OCI-LY3 (cell line): ENCODE measurements around the gene RNF41.
A peak's percentile ranks its signal among the peaks of the same experiment; 100 is the strongest.
"Not testable (repeated sequence)": the region's sequence is repeated elsewhere in the genome, so short reads cannot be mapped to it uniquely, and the experiment has no call there.

ENCODE experiments used
- H2AFZ ChIP-seq: fragments of 200-600, 300-600 bp; shearing (Covaris generic); 2 replicates; pipeline ENCODE4 v1.6.0; 2014; ENCODE audit warnings: antibody characterized with exemption, low read depth, low read length
- H3K27ac ChIP-seq: fragments of 200-600, 300-600 bp; sonication (generic); 2 replicates; pipeline ENCODE4 v1.5.1; 2014; ENCODE audit warnings: mild to moderate bottlenecking, low read length, moderate library complexity, mixed read lengths
- H3K27me3 ChIP-seq: fragments of 200-600, 300-600 bp; sonication (generic); 2 replicates; pipeline ENCODE4 v1.6.1; 2014; ENCODE audit warnings: low read depth, low read length, mixed read lengths
- H3K36me3 ChIP-seq: fragments of 200-600, 300-600 bp; sonication (generic); replicated peaks from 2 replicates; pipeline ENCODE3; 2014; ENCODE audit warnings: low read depth, low read length, mixed read lengths
- H3K4me1 ChIP-seq: fragments of 300-600, 200-600 bp; sonication (generic); 2 replicates; pipeline ENCODE4 v1.6.1; 2014; ENCODE audit warnings: low read length, mixed read lengths
- H3K4me2 ChIP-seq: fragments of 200-600, 300-600 bp; sonication (generic); 2 replicates; pipeline ENCODE4 v1.6.1; 2014; ENCODE audit warnings: low read length, mixed read lengths
- H3K4me3 ChIP-seq: fragments of 300-600, 200-600 bp; sonication (generic); 2 replicates; pipeline ENCODE4 v1.5.1; 2014; ENCODE audit warnings: antibody characterized with exemption, mild to moderate bottlenecking, low read length, moderate library complexity
- H3K79me2 ChIP-seq: fragments of 300-600, 200-600 bp; shearing (Covaris generic); 2 replicates; pipeline ENCODE4 v1.6.1; 2014; ENCODE audit warnings: mild to moderate bottlenecking, low read length, mixed read lengths
- H3K9ac ChIP-seq: fragments of 300-600, 200-600 bp; shearing (Covaris generic); 2 replicates; pipeline ENCODE4 v1.6.0; 2014; ENCODE audit warnings: mild to moderate bottlenecking, low read length, moderate library complexity
- H3K9me3 ChIP-seq: fragments of 200-600, 300-600 bp; shearing (Covaris generic); 2 replicates; pipeline ENCODE4 v1.6.1; 2014; ENCODE audit warnings: low read length, mixed read lengths; ENCODE audit not compliant: insufficient read depth
- H4K20me1 ChIP-seq: fragments of 200-600, 300-600 bp; sonication (generic); 2 replicates; pipeline ENCODE4 v1.6.1; 2016; ENCODE audit warnings: low read length, mixed read lengths; ENCODE audit not compliant: insufficient read depth
- EZH2phosphoT487 ChIP-seq: fragments of 200-600 bp; shearing (Covaris generic); IDR thresholded peaks from 2 replicates; pipeline ENCODE4 v1.6.1; 2018; ENCODE audit warnings: antibody characterized with exemption, mixed run types, low read depth
- TF ChIP-seq, protein P1 (sequence below): fragments of 200-600, 300-600 bp; sonication (generic); IDR thresholded peaks from 2 replicates; pipeline ENCODE4 v1.5.1; 2014; ENCODE audit warnings: antibody characterized with exemption, low read length, low read depth

The RNF41 gene

DNA sequence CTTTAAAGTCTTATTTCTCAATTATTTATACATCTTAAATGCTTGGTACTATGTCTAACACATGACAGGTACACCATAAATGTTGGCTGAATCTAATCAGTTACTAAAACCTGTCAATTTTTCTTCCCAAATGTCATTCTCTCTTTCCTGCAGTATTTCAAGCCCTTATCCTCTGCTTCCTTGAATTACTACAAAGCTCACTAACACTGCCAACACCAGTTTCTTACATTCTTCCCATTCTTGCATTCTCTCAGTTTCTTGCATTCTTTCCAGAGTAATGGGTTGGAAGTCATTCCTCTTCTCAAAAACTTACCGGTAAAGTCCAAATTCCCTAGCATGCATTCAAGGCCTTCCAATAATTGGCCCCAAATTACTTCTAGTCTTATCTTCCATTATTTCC, 22.9 kb downstream of the RNF41 start:
- Histone ChIP-seq H3K4me1 (no peaks in the 10 kb centered on the region), H3K9me3 (no peaks in the 10 kb centered on the region), H3K4me2 (no peak overlapping the region), H3K27ac (no peak overlapping the region), H3K9ac (no peak overlapping the region), H3K27me3 (no peaks in the 10 kb centered on the region), H4K20me1 (no peaks in the 10 kb centered on the region), H3K4me3 (no peak overlapping the region), H3K79me2 (no peaks in the 10 kb centered on the region), H2AFZ (no peak overlapping the region), H3K36me3 (no peaks in the 10 kb centered on the region)
- TF ChIP-seq EZH2phosphoT487, result no peak
- TF ChIP-seq, protein P1, sequence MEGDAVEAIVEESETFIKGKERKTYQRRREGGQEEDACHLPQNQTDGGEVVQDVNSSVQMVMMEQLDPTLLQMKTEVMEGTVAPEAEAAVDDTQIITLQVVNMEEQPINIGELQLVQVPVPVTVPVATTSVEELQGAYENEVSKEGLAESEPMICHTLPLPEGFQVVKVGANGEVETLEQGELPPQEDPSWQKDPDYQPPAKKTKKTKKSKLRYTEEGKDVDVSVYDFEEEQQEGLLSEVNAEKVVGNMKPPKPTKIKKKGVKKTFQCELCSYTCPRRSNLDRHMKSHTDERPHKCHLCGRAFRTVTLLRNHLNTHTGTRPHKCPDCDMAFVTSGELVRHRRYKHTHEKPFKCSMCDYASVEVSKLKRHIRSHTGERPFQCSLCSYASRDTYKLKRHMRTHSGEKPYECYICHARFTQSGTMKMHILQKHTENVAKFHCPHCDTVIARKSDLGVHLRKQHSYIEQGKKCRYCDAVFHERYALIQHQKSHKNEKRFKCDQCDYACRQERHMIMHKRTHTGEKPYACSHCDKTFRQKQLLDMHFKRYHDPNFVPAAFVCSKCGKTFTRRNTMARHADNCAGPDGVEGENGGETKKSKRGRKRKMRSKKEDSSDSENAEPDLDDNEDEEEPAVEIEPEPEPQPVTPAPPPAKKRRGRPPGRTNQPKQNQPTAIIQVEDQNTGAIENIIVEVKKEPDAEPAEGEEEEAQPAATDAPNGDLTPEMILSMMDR, result no peak

DNA sequence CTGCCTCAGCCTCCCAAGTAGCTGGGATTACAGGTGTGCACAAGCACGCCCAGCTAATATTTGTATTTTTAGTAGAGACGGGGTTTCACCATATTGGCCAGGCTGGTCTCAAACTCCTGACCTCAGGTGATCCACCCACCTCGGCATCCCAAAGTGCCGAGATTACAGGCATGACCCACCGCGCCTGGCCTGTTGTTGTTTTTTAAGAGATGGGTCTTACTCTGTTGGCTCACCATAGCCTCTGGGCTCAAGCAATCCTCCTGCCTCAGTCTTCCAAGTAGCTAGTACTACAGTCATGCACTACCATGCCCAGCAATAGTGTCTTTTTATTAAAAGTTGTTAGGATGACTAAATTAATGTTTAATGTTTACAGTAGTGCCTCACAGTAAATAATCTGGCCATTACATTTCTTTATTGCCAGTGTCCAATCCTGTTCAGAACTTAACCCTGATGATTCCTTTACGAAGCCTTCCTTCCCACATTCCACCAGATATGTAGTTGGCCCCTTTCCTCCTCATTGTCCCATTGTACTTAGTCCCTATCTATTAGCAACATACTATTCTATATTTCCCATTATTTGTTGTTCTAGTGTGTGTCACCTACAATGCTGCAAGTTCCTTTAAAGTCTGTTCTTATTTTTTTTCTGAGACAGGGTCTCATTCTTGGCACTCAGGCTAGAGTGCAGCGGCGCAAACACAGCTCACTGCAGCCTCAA, 23.6 kb downstream of the RNF41 start:
- no peaks in the 10 kb centered on the region for H3K79me2 ChIP-seq
- no peak overlapping the region for H3K4me3 ChIP-seq
- no peak overlapping the region for H3K4me2 ChIP-seq
- no peaks in the 10 kb centered on the region for H3K36me3 ChIP-seq
- no peak overlapping the region for H3K27ac ChIP-seq
- H2AFZ ChIP-seq, result no peak overlapping the region
- no peak overlapping the region for H3K9ac ChIP-seq
- no peaks in the 10 kb centered on the region for H4K20me1 ChIP-seq
- H3K4me1 ChIP-seq, result peaks cover 4% of the 10 kb centered on the region; the same call in 1 of the 2 replicates
- TF ChIP-seq, protein P1, result no peak
- no peak for TF ChIP-seq EZH2phosphoT487
- no peaks in the 10 kb centered on the region for H3K9me3 ChIP-seq
- no peaks in the 10 kb centered on the region for H3K27me3 ChIP-seq

DNA sequence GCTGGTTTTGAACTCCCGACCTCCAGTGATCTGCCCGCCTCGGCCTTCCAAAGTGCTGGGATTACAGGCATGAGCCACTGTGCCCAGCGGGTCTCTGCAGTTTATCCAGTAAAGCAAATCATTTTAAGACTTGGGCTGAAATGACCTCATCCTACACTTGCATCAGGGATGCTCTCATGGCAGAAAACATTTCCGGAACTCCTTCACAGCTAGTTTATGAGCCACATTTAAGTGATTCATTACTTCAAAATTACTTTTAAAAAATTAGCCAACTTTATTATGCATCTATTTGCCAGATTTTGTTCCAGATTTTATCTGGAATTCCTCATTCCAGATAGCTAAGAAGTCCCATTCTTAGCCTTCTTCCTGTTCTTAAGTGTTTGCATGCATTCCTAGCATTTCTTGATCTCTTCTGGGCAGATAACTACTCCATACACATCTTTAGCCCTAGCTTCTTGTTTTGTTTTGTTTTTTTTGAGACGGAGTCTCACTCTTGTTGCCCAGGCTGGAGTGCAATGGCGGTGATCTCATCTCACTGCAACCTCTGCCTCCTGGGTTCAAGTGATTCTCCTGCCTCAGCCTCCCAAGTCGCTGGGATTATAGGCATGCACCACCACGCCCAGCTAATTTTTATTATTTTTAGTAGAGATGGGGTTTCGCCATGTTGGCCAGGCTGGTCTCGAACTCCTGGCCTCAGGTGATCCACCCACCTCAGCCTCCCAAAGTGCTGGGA, 24.7 kb downstream of the RNF41 start:
- not testable (repeated sequence) for H3K9me3 ChIP-seq, H3K27me3 ChIP-seq, H3K4me3 ChIP-seq, H3K27ac ChIP-seq, H3K9ac ChIP-seq, H3K36me3 ChIP-seq, H3K4me1 ChIP-seq, H3K4me2 ChIP-seq, H4K20me1 ChIP-seq, H2AFZ ChIP-seq, H3K79me2 ChIP-seq

DNA sequence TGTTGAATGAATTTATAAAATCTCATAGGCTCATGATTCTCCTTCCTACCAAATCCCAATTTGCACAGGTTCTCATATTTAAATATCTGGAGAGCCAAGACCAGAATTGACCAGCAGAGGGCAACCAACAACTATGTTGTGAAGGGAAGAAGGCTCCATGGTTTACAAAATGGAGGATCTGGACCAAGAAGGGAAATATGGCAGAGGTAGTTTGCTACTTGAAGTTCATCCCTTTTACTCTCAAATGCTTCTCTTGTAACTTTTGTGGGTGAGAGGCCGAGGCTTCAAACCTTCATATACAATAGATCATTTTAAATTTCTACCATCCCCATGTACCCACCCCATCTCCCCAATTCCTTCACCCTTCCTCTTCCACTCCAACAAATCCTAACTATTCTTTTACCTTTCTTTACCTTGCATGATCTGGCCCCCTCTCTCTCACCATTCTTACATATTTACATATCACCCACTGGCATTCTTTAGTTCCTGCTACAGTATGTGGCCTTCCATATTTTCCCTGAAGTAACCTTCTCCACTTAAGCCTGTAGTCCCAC, 28.6 kb downstream of the RNF41 start:
- no peaks in the 10 kb centered on the region for H3K36me3 ChIP-seq
- peak overlapping the region; percentile 95 for H2AFZ ChIP-seq
- peak overlapping the region; percentile 11; the same call in 1 of the 2 replicates for H3K4me3 ChIP-seq
- H3K4me2 ChIP-seq, result peak overlapping the region; percentile 44
- no peaks in the 10 kb centered on the region for H3K9me3 ChIP-seq
- H3K79me2 ChIP-seq, result peaks cover 11% of the 10 kb centered on the region
- 0 out of 2 replicates have a peak overlapping the region, but pooled peaks have one; percentile 9 for H3K9ac ChIP-seq
- no peak for TF ChIP-seq EZH2phosphoT487
- TF ChIP-seq, protein P1, result peak; percentile 90
- no peaks in the 10 kb centered on the region for H3K27me3 ChIP-seq
- H4K20me1 ChIP-seq, result peaks cover under 1% of the 10 kb centered on the region; the same call in 1 of the 2 replicates
- H3K4me1 ChIP-seq, result peaks cover 12% of the 10 kb centered on the region
- H3K27ac ChIP-seq, result no peak overlapping the region
